Ishikawa (cell line): Measurements from ENCODE around the gene FNDC11.

Source experiments
- CEBPB ChIP-seq: IDR thresholded peaks from 2 replicates; pipeline ENCODE4 v1.6.1; 2012
- CREB1 ChIP-seq: IDR thresholded peaks from 2 replicates; pipeline ENCODE4 v1.6.1; 2012; ENCODE audit warnings: low read depth
- EGR1 ChIP-seq: IDR thresholded peaks from 2 replicates; pipeline ENCODE4 v1.6.1; 2012
- EP300 ChIP-seq: IDR thresholded peaks from 2 replicates; pipeline ENCODE4 v1.6.1; 2012; ENCODE audit warnings: borderline replicate concordance
- FOXM1 ChIP-seq: IDR thresholded peaks from 2 replicates; pipeline ENCODE4 v1.6.1; 2012; ENCODE audit warnings: low read depth, borderline replicate concordance
- MAX ChIP-seq: IDR thresholded peaks from 2 replicates; pipeline ENCODE4 v1.6.1; 2012
- NFIC ChIP-seq: IDR thresholded peaks from 2 replicates; pipeline ENCODE4 v1.6.1; 2012
- RAD21 ChIP-seq: IDR thresholded peaks from 2 replicates; pipeline ENCODE4 v1.6.1; 2012; ENCODE audit warnings: low read depth
- REST ChIP-seq: IDR thresholded peaks from 2 replicates; pipeline ENCODE4 v1.6.1; 2012; ENCODE audit warnings: low read depth, mild to moderate bottlenecking
- TAF1 ChIP-seq: IDR thresholded peaks from 2 replicates; pipeline ENCODE4 v1.6.1; 2012; ENCODE audit warnings: low read depth, mild to moderate bottlenecking
- TEAD4 ChIP-seq: IDR thresholded peaks from 2 replicates; pipeline ENCODE4 v1.6.1; 2012
- USF1 ChIP-seq: IDR thresholded peaks from 2 replicates; pipeline ENCODE4 v1.6.1; 2012

- TF ChIP-seq FOXM1 (peak; percentile 48; the same call in 1 of the 2 replicates), EP300 (peak; percentile 79), CEBPB (no peak), RAD21 (no peak; the same call in 1 of the 2 replicates), EGR1 (no peak), TEAD4 (no peak), MAX (peak; percentile 19), USF1 (peak; percentile 20; the same call in 1 of the 2 replicates), NFIC (peak; percentile 59), CREB1 (no peak), REST (no peak), TAF1 (no peak)
Measured at GRCh38 chr20:63536241-63536977, 17.6 kb upstream of the FNDC11 start.
